Peyer's patch (tissue), 4 donors: ENCODE data around the gene DHRS2. TPM values are rescaled to one million over a fixed set of nuclear protein-coding genes. Genes with fewer than 3 reads are reported as not detected.

Source experiments
- DNase-seq, 3 donors: peaks; one replicate each; pipeline ENCODE4 v3.0.0-alpha.2; 2017 to 2019
- H3K27ac ChIP-seq, 4 donors: fragments of 200-600 bp; sonication (generic); one replicate each; pipeline ENCODE4 v1.5.1; 2016 to 2019
- H3K27me3 ChIP-seq, 2 donors: fragments of 200-600 bp; sonication (generic); one replicate each; pipeline ENCODE4 v1.5.1; 2019
- H3K36me3 ChIP-seq, 3 donors: fragments of 200-600 bp; sonication (generic); one replicate each; pipeline ENCODE4 v1.5.1; 2016 to 2019
- H3K4me1 ChIP-seq, 4 donors: fragments of 200-600 bp; sonication (generic); one replicate each; pipeline ENCODE4 v1.5.1; 2016 to 2019
- H3K4me3 ChIP-seq, 4 donors: fragments of 200-600 bp; sonication (generic); 1 replicate in 3 of 4; 2 replicates in 1 of 4; pipeline ENCODE4 v1.5.1; 2016 to 2019; ENCODE audit warnings: mild to moderate bottlenecking in 1 of 4
- H3K9me3 ChIP-seq, 4 donors: fragments of 200-600 bp; sonication (generic); one replicate each; pipeline ENCODE4 v1.5.1; 2016 to 2019; ENCODE audit warnings: mild to moderate bottlenecking in 1 of 4
- POLR2A ChIP-seq, 2 donors: fragments of 450-650 bp; IDR thresholded peaks; one replicate each; pipeline ENCODE4 v1.5.1; 2017; ENCODE audit warnings: antibody characterized with exemption in 2 of 2, mild to moderate bottlenecking in 2 of 2, moderate library complexity in 2 of 2
- total RNA-seq, 4 donors: library from RNA; depleted of rRNA; stranded (reverse); fragments of >200 nt; gene quantifications; one replicate each; pipeline ENCODE4 v1.1.0, GENCODE V29; 2016
- TF ChIP-seq, protein P1 (sequence below), 6 experiments: fragments of 450-650 bp in 4 of 6; fragments of 200-600 bp in 2 of 6; sonication (generic) in 1 of 6; IDR thresholded peaks; one replicate each; pipeline ENCODE4 v1.5.1; 2017 to 2019; ENCODE audit warnings: antibody characterized with exemption in 6 of 6, mild to moderate bottlenecking in 3 of 6, moderate library complexity in 1 of 6

The DHRS2 gene
- total RNA-seq, 4 donors from 2014 or later: not detected

DNA sequence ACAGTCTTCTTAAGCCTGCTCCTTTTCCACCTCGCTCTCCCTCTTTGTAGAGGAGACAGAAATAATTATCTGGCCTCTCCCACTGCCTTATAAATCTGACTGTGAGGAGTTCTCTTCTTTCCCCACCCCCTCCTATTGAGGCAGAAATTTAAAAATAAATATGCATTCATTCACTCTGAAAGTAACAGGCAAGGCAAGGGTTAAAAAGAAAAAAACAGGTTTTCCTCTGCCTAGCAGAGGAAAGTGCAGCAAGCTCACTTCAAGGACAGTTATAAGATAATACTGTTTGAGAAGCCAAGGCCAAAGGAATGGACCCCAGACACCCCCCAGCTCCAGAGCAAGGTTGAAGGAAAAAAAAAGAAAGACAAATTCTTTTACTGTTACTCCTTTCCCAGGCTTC, 56.3 kb downstream of the DHRS2 start:
- H3K36me3 ChIP-seq: no peaks in the 10 kb centered on the region
- DNase-seq: no peak
- no peaks in the 10 kb centered on the region for H3K27me3 ChIP-seq
- H3K4me1 ChIP-seq: peaks cover 0 to 5% (median 0%) of the 10 kb centered on the region in 4 donors
- no peaks in the 10 kb centered on the region for H3K9me3 ChIP-seq
- H3K4me3 ChIP-seq: no peak overlapping the region
- no peak overlapping the region for H3K27ac ChIP-seq
- TF ChIP-seq, protein P1, sequence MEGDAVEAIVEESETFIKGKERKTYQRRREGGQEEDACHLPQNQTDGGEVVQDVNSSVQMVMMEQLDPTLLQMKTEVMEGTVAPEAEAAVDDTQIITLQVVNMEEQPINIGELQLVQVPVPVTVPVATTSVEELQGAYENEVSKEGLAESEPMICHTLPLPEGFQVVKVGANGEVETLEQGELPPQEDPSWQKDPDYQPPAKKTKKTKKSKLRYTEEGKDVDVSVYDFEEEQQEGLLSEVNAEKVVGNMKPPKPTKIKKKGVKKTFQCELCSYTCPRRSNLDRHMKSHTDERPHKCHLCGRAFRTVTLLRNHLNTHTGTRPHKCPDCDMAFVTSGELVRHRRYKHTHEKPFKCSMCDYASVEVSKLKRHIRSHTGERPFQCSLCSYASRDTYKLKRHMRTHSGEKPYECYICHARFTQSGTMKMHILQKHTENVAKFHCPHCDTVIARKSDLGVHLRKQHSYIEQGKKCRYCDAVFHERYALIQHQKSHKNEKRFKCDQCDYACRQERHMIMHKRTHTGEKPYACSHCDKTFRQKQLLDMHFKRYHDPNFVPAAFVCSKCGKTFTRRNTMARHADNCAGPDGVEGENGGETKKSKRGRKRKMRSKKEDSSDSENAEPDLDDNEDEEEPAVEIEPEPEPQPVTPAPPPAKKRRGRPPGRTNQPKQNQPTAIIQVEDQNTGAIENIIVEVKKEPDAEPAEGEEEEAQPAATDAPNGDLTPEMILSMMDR (IDR thresholded peaks at IDR 0.05): no peak
- TF ChIP-seq POLR2A (IDR thresholded peaks at IDR 0.05): no peak

DNA sequence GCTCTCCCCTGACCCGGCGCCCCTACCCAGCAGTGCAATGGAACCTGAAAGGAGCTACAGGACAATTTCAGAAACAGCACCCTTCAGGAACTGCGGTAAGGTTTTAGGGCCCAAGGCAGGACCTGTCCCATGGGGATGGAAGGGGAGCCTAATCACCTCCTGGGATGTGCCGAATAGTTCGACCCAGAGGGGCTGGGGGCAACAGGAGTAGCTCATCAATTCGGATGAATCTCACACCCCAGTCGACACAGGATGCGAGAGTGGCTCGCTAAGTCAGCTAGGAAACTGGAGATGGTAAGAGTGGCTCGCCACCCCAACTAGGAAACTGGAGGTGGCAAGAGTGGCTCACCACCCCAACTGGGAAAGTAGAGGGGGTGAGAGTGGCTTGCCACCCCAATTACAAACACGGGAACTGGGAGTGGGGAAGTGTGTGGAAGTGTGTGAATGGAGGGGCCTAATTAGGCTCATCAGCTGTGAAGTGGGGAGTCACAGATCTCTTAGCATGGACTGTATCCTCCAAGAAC, 57.1 kb downstream of the DHRS2 start:
- Histone ChIP-seq H3K4me1 (peaks cover 0 to 5% (median 0%) of the 10 kb centered on the region in 4 donors), H3K4me3 (no peak overlapping the region), H3K27me3 (no peaks in the 10 kb centered on the region), H3K9me3 (no peaks in the 10 kb centered on the region), H3K36me3 (no peaks in the 10 kb centered on the region), H3K27ac (no peak overlapping the region)
- no peak for DNase-seq
- TF ChIP-seq, protein P1 (IDR thresholded peaks at IDR 0.05): no peak
- no peak for TF ChIP-seq POLR2A (IDR thresholded peaks at IDR 0.05)

DNA sequence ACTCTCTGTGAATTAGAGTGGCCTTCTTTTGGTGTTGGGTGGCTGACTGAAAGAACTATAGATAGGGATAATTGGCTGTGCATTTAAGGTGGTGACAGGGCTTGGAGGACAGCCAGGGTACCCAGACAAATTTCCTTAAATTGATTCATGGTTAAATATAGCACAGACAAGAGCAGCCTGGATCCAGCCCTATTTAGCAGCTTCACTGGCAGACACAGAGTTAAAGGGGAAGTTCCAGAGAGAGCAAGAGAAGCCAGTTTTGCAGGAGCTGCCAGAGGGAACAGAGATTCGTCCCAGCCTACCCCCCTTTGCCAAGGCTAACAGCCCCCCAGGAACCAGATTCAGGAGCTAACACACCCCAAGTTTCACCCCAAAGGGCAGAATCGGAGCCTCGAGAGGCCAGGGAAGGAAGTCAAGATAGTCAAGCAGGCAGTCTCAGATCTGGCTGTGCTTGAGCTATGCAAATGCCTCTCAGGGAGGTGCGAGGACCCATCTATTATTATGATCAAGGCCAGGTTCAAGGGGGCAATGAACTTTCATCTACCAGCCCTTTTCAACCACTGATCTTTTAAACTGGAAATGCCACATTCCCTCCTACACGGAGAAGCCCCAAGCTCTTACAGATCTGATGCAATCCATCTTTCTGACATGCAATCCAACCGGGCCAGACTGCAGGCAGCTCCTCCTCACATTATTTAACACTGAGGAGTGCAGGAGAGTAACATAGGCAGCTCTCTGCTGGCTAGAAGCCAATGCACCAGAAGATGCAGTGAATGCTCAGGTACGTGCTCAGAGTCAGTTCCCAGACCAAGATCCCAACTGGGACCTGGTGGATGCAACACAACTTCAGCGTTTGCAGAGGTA, 58.2 kb downstream of the DHRS2 start:
- H3K27me3 ChIP-seq: no peaks in the 10 kb centered on the region
- no peaks in the 10 kb centered on the region for H3K36me3 ChIP-seq
- no peak overlapping the region for H3K4me3 ChIP-seq
- no peaks in the 10 kb centered on the region for H3K9me3 ChIP-seq
- TF ChIP-seq, protein P1 (IDR thresholded peaks at IDR 0.05): no peak
- no peak for TF ChIP-seq POLR2A (IDR thresholded peaks at IDR 0.05)
- no peak overlapping the region for H3K27ac ChIP-seq
- H3K4me1 ChIP-seq: peaks cover 0 to 5% (median 0%) of the 10 kb centered on the region in 4 donors
- DNase-seq: no peak

Other genes starting within 250 kb of the DHRS2 start
- not detected for gene MYH6, start 228.1 kb upstream of the DHRS2 start, total RNA-seq
- under 1 TPM in 3 of 4 donors, not detected in 1; 0.18 to 0.40 (median 0.19) TPM for gene MYH7, start 200.7 kb upstream of the DHRS2 start, total RNA-seq
- 10 to 100 TPM; 25.5 to 61.9 (median 35.4) TPM for gene NGDN, start 166.7 kb upstream of the DHRS2 start, total RNA-seq
- 1 to 10 TPM in 2 of 4 donors, under 1 TPM in 2; 0.53 to 7.4 (median 1.0) TPM for gene ZFHX2, start 84.6 kb upstream of the DHRS2 start, total RNA-seq
- gene THTPA, start 80.1 kb upstream of the DHRS2 start, total RNA-seq: 10 to 100 TPM; 23.3 to 48.5 (median 37.6) TPM
- gene AP1G2, start 68.6 kb upstream of the DHRS2 start, total RNA-seq: 100 to 1,000 TPM; 175 to 369 (median 341) TPM
- gene JPH4, start 57.6 kb upstream of the DHRS2 start, total RNA-seq: 1 to 10 TPM in 2 of 4 donors, under 1 TPM in 1, not detected in 1; 0.85 to 8.3 (median 1.5) TPM